T-helper 2 cell treated with Interferon-gamma antibody and Interleukin-4, amounts not matched to agents 5 μg/mL and 100 μg/mL, for 36 hours (primary cell): ENCODE data around the gene GPR162.
A peak's percentile ranks its signal among the peaks of the same experiment; 100 is the strongest.

Source experiments
- DNase-seq: peaks from one replicate; pipeline ENCODE4 v3.0.0; 2021; ENCODE audit warnings: low spot score
- H3K27ac Mint-ChIP-seq: one replicate; pipeline ENCODE4 v1.8.0; 2021; ENCODE audit warnings: mild to moderate bottlenecking, mixed read lengths
- H3K27me3 Mint-ChIP-seq: one replicate; pipeline ENCODE4 v1.8.0; 2021; ENCODE audit warnings: low read depth, mixed read lengths
- H3K36me3 Mint-ChIP-seq: one replicate; pipeline ENCODE4 v1.8.0; 2021; ENCODE audit warnings: low read depth, mixed read lengths
- H3K4me1 Mint-ChIP-seq: one replicate; pipeline ENCODE4 v1.8.0; 2021; ENCODE audit warnings: low read depth, mixed read lengths
- H3K4me3 Mint-ChIP-seq: one replicate; pipeline ENCODE4 v1.8.0; 2022; ENCODE audit warnings: mild to moderate bottlenecking, moderate library complexity, mixed read lengths
- H3K9me3 Mint-ChIP-seq: one replicate; pipeline ENCODE4 v1.8.0; 2021; ENCODE audit warnings: mixed read lengths

GPR162 gene

DNA sequence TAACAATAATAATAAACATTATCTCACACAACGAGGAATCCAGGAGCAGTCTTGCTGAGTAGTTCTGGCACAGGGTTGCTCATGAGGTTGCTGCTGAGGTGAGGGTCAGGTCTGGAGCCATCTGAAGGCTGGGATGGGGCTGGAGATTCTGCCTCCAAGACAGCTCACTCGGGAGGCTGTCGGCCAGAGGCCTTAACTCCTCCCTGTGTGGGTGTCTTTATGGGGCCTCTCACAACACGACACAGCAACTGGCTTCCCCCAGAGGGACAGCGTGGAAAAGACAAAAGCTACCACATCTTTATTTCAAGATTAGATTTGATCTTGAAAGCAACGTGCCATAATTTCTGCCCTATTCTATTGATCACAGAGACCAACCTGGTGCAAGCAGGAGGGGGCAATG is 39.5 kb upstream of the GPR162 start:
- no peak for DNase-seq
- Mint-ChIP-seq H3K27me3 (peaks cover 2% of the 10 kb centered on the region), H3K36me3 (peaks cover 1% of the 10 kb centered on the region), H3K4me1 (peaks cover 54% of the 10 kb centered on the region), H3K4me3 (no peak overlapping the region), H3K9me3 (no peaks in the 10 kb centered on the region), H3K27ac (no peak overlapping the region)

GRCh38 chr12:6782850-6783566 is 38.6 kb upstream of the GPR162 start:
- Mint-ChIP-seq H3K36me3 (peaks cover 1% of the 10 kb centered on the region), H3K4me3 (no peak overlapping the region), H3K27ac (peak overlapping the region; percentile 71), H3K4me1 (peaks cover 57% of the 10 kb centered on the region), H3K9me3 (no peaks in the 10 kb centered on the region), H3K27me3 (peaks cover 2% of the 10 kb centered on the region)
- no peak for DNase-seq

- no peak for DNase-seq
- peaks cover 59% of the 10 kb centered on the region for H3K4me1 Mint-ChIP-seq
- no peak overlapping the region for H3K27ac Mint-ChIP-seq
Measured at GRCh38 chr12:6783828-6784227, 37.8 kb upstream of the GPR162 start.

DNA sequence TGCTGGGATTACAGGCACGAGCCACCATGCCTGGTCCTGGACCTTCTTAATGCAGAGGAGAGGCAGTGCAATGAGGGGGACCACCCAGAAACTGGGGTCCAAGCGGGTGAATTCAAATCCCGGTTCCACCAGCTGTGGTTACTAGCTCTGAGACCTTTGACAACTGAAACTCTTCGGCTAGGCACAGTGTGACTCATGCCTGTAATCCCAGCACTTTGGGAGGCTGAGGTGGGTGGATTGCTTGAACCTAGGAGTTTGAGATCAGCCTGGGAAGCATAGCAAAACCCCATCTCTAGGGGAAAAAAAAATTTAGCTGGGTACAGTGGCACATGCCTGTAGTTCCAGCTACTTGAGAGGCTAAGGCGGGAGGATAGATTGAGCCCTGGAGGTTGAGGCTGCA is 37.3 kb upstream of the GPR162 start:
- no peaks in the 10 kb centered on the region for H3K36me3 Mint-ChIP-seq
- no peak for DNase-seq
- no peaks in the 10 kb centered on the region for H3K9me3 Mint-ChIP-seq
- H3K4me1 Mint-ChIP-seq, result peaks cover 59% of the 10 kb centered on the region
- no peak overlapping the region for H3K27ac Mint-ChIP-seq
- no peaks in the 10 kb centered on the region for H3K27me3 Mint-ChIP-seq
- no peak overlapping the region for H3K4me3 Mint-ChIP-seq

More at GRCh38 chr12:6783828-6784227, 37.8 kb upstream of the GPR162 start:
- H3K36me3 Mint-ChIP-seq, result no peaks in the 10 kb centered on the region
- H3K27me3 Mint-ChIP-seq, result no peaks in the 10 kb centered on the region
- no peaks in the 10 kb centered on the region for H3K9me3 Mint-ChIP-seq
- H3K4me3 Mint-ChIP-seq, result no peak overlapping the region

DNA sequence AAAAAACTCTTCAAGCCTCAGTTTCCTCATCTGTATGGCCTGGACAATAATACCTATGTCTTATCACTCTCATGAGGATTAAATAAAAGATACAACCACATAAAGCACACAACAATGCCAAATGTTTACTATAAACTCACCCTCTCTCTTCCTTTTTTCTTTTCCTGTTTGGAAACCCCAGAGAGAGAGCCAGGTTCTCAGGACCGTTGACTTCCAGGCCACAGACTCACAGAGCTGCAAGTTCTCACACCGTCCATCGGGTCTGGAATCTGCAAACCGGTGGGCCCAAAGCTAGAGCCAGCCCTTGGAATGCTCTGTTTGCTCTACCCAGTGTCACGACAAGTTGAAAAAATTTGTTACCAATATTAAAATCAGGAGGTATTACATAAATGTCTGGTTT is 36.9 kb upstream of the GPR162 start:
- Mint-ChIP-seq H3K4me3 (no peak overlapping the region), H3K27me3 (no peaks in the 10 kb centered on the region), H3K36me3 (peaks cover 1% of the 10 kb centered on the region), H3K4me1 (peaks cover 57% of the 10 kb centered on the region), H3K27ac (no peak overlapping the region), H3K9me3 (no peaks in the 10 kb centered on the region)
- no peak for DNase-seq

DNA sequence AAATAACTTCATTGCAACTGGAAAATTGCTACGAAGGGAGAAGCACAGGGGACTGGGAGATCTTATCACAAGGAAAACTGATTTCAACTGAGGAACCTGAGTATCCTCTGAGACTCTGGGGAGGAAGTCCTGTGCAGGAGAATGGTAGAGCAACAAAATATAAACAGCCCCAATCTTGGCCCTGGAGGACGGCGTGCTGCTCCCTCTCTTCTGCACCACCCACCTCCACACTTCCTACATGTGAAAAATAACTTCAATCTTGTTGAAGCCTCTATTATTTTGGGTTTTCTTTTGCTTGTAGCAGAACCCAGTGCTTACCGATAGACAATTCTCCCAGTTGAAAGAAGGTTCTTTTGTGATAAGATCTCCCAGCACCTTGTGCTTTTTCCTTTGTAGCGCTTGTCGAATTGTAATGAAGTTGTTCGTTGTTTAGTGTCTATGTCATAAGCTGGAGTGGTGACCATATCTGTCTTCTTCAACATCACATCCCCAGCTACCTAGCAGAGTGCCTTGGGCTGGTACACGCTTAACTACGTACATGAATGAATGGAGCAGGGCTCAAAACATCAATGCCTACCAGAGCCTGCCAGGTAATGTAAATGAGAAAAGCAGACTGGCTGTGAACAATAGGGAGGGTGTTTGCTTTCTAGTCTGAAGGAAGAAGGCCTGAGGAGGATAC is 35.1 kb upstream of the GPR162 start:
- no peaks in the 10 kb centered on the region for H3K27me3 Mint-ChIP-seq
- H3K36me3 Mint-ChIP-seq, result peaks cover 5% of the 10 kb centered on the region
- DNase-seq, result no peak
- peak overlapping the region; percentile 82 for H3K27ac Mint-ChIP-seq
- peaks cover 49% of the 10 kb centered on the region for H3K4me1 Mint-ChIP-seq
- H3K9me3 Mint-ChIP-seq, result no peaks in the 10 kb centered on the region
- H3K4me3 Mint-ChIP-seq, result peak overlapping the region; percentile 68

GRCh38 chr12:6787309-6787708 is 34.3 kb upstream of the GPR162 start:
- Mint-ChIP-seq H3K27me3 (no peaks in the 10 kb centered on the region), H3K27ac (peak overlapping the region; percentile 82), H3K36me3 (peaks cover 10% of the 10 kb centered on the region), H3K9me3 (no peaks in the 10 kb centered on the region), H3K4me3 (peak overlapping the region; percentile 68), H3K4me1 (peaks cover 54% of the 10 kb centered on the region)
- no peak for DNase-seq

GRCh38 chr12:6788972-6789924 is 32.4 kb upstream of the GPR162 start, which contains the start of gene CD4:
Gene CD4 (plus strand): TSS chr12:6789528. CDS start chr12:6800139, 10,611 bp downstream.
- Mint-ChIP-seq H3K36me3 (peaks cover 23% of the 10 kb centered on the region), H3K27ac (peak within 1 kb of the TSS; percentile 95), H3K4me3 (peak within 1 kb of the TSS; percentile 97), H3K9me3 (no peaks in the 10 kb centered on the region), H3K27me3 (no peaks in the 10 kb centered on the region), H3K4me1 (peaks cover 54% of the 10 kb centered on the region)
- peak; percentile 87 for DNase-seq

- H3K36me3 Mint-ChIP-seq, result peaks cover 31% of the 10 kb centered on the region
- peaks cover 53% of the 10 kb centered on the region for H3K4me1 Mint-ChIP-seq
- H3K4me3 Mint-ChIP-seq, result peak overlapping the region; percentile 97
- H3K27me3 Mint-ChIP-seq, result no peaks in the 10 kb centered on the region
- peak; percentile 45 for DNase-seq
- peak overlapping the region; percentile 95 for H3K27ac Mint-ChIP-seq
- no peaks in the 10 kb centered on the region for H3K9me3 Mint-ChIP-seq
Measured at GRCh38 chr12:6790496-6791150, 31.0 kb upstream of the GPR162 start.

- Mint-ChIP-seq H3K27ac (peak overlapping the region; percentile 95), H3K27me3 (no peaks in the 10 kb centered on the region), H3K36me3 (peaks cover 45% of the 10 kb centered on the region), H3K4me3 (peak overlapping the region; percentile 97), H3K4me1 (peaks cover 50% of the 10 kb centered on the region), H3K9me3 (no peaks in the 10 kb centered on the region)
- peak; percentile 55 for DNase-seq
Measured at GRCh38 chr12:6791931-6792520, 29.6 kb upstream of the GPR162 start.

- H3K27me3 Mint-ChIP-seq, result no peaks in the 10 kb centered on the region
- peaks cover 49% of the 10 kb centered on the region for H3K4me1 Mint-ChIP-seq
- H3K27ac Mint-ChIP-seq, result peak overlapping the region; percentile 95
- peak overlapping the region; percentile 97 for H3K4me3 Mint-ChIP-seq
- H3K36me3 Mint-ChIP-seq, result peaks cover 51% of the 10 kb centered on the region
- no peaks in the 10 kb centered on the region for H3K9me3 Mint-ChIP-seq
- DNase-seq, result no peak
Measured at GRCh38 chr12:6792522-6793201, 29.0 kb upstream of the GPR162 start.

DNA sequence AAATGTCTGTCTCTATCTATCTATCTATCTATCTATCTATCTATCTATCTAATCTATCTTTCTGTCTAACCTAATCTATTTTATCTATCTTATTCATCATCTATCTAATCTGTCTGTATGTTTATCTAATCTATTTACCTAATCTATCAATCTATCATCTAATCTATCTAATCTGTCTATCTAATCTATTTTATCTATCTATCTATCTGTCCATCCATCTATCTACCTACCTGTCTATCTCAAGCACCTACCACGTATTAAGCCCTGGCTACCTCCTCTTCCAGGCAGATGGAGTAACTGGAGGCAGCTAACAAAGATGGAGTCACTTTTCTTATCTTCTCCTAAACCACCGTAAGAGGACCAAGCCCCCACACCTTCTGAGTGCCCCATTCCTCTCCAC is 26.5 kb upstream of the GPR162 start:
- Mint-ChIP-seq H3K9me3 (no peaks in the 10 kb centered on the region), H3K4me3 (no peak overlapping the region), H3K36me3 (peaks cover 61% of the 10 kb centered on the region), H3K4me1 (peaks cover 43% of the 10 kb centered on the region), H3K27me3 (no peaks in the 10 kb centered on the region), H3K27ac (peak overlapping the region; percentile 11)
- DNase-seq, result no peak

- peaks cover 43% of the 10 kb centered on the region for H3K4me1 Mint-ChIP-seq
- peaks cover 59% of the 10 kb centered on the region for H3K36me3 Mint-ChIP-seq
- no peak overlapping the region for H3K4me3 Mint-ChIP-seq
- H3K27ac Mint-ChIP-seq, result no peak overlapping the region
- H3K9me3 Mint-ChIP-seq, result no peaks in the 10 kb centered on the region
- H3K27me3 Mint-ChIP-seq, result no peaks in the 10 kb centered on the region
- DNase-seq, result no peak
Measured at GRCh38 chr12:6796576-6796975, 25.0 kb upstream of the GPR162 start.
